Panc1 (cell line): ENCODE results near the gene PITRM1. TPM values are rescaled to one million over a fixed set of nuclear protein-coding genes. Genes with fewer than 3 reads are reported as not detected.

ENCODE experiments used
- ATAC-seq: fragments of 200-7000 bp; cut with Tn5 transposase; 2 replicates; pipeline ENCODE4 v1.9.1; 2020; ENCODE audit warnings: mild to moderate bottlenecking, moderate library complexity
- BruUV-seq: library from RNA; stranded (reverse); fragments of 400-500 nt; replicated peaks from 2 replicates; lab custom pipeline; 2021; lab: Mats Ljungman, UMichigan
- CTCF ChIA-PET: fragments of 300-600 bp; sonication (Branson Sonifier 250); formaldehyde crosslinking; loops from one replicate; lab custom pipeline; 2022; ENCODE audit warnings: antibody characterized with exemption; lab: Charles Lee
- POLR2A ChIA-PET: fragments of 300-600 bp; sonication (Branson Sonifier 250); formaldehyde crosslinking; loops from one replicate; lab custom pipeline; 2022; ENCODE audit warnings: antibody characterized with exemption; lab: Charles Lee
- DNase-seq: peaks from one replicate; pipeline ENCODE4 v3.0.0-alpha.2; 2010; ENCODE audit warnings: low read depth, low spot score
- H3K27ac ChIP-seq: 2 replicates; pipeline ENCODE4 v1.5.1; 2011; ENCODE audit warnings: mild to moderate bottlenecking, low read length, inconsistent platforms
- H3K27me3 ChIP-seq: fragments of 200-500 bp; sonication (Bioruptor generic); 2 replicates; pipeline ENCODE4 v1.6.0; 2014; ENCODE audit warnings: low read length, inconsistent platforms; ENCODE audit not compliant: control insufficient read depth, insufficient read depth
- H3K36me3 ChIP-seq: fragments of 200-500 bp; sonication (Bioruptor generic); 2 replicates; pipeline ENCODE4 v1.5.1; 2014; ENCODE audit warnings: inconsistent platforms, mild to moderate bottlenecking, low read length, moderate library complexity; ENCODE audit not compliant: control insufficient read depth, insufficient read depth
- H3K4me1 ChIP-seq: 2 replicates; pipeline ENCODE4 v1.5.1; 2011; ENCODE audit warnings: inconsistent platforms, mild to moderate bottlenecking, low read length, moderate library complexity; ENCODE audit not compliant: control insufficient read depth, insufficient read depth
- H3K4me3 ChIP-seq, 2 experiments: 2 replicates each; pipeline ENCODE4 v1.5.1; 2011 to 2012; ENCODE audit warnings: low read depth in 2 of 2, low read length in 2 of 2, mild to moderate bottlenecking in 2 of 2, inconsistent platforms in 1 of 2, moderate library complexity in 1 of 2
- H3K9me3 ChIP-seq: fragments of 200-500 bp; sonication (Bioruptor generic); 2 replicates; pipeline ENCODE4 v1.5.1; 2014; ENCODE audit warnings: low read depth, mild to moderate bottlenecking, inconsistent platforms, low read length, moderate library complexity; ENCODE audit not compliant: control insufficient read depth, insufficient read depth
- CTCF ChIP-seq: fragments of 450-650 bp; IDR thresholded peaks from 2 replicates; pipeline ENCODE4 v1.5.1; 2017; ENCODE audit warnings: mild to moderate bottlenecking
- POLR2AphosphoS5 ChIP-seq: IDR thresholded peaks from 2 replicates; pipeline ENCODE4 v1.6.1; 2012; ENCODE audit warnings: mild to moderate bottlenecking, low read depth, low read length, moderate library complexity
- REST ChIP-seq, 2 experiments: IDR thresholded peaks; 2 replicates each; pipeline ENCODE4 v1.6.1; 2011 to 2012; ENCODE audit warnings: low read depth in 2 of 2, control low read depth in 1 of 2, low read length in 1 of 2, mild to moderate bottlenecking in 1 of 2, moderate library complexity in 1 of 2; ENCODE audit not compliant: insufficient read depth in 1 of 2
- SIN3A ChIP-seq: IDR thresholded peaks from 2 replicates; pipeline ENCODE4 v1.6.1; 2012; ENCODE audit warnings: low read depth, mild to moderate bottlenecking, low read length, moderate library complexity, borderline replicate concordance; ENCODE audit not compliant: insufficient read depth
- TCF7L2 ChIP-seq: IDR thresholded peaks from 2 replicates; pipeline ENCODE4 v1.6.1; 2011; ENCODE audit warnings: mild to moderate bottlenecking, low read depth, low read length, inconsistent platforms
- in situ Hi-C: cut with HindIII; loops from 2 replicates; pipeline ENCODE4 v1.10.0; 2016; ENCODE audit warnings: low sequenced_read_pairs, low pct_unique_long_range_greater_than_20kb
- intact Hi-C: fragments of 100-400 bp; cut with micrococcal nuclease; formaldehyde crosslinking; loops from one replicate; pipeline ENCODE4 v1.10.0; 2022; ENCODE audit not compliant: unreplicated experiment
- total RNA-seq: library from RNA; stranded (reverse); gene quantifications from one replicate; pipeline ENCODE4 v1.2.1, GENCODE V29; 2021; ENCODE audit not compliant: unreplicated experiment

The PITRM1 gene
- total RNA-seq, 1 experiment from 2014 or later: 63.5 TPM

GRCh38 chr10:3105905-3106304 lies 66.7 kb downstream of the PITRM1 start:
- no peak for TF ChIP-seq TCF7L2
- TF ChIP-seq POLR2AphosphoS5: no peak
- no peak for TF ChIP-seq SIN3A
- TF ChIP-seq CTCF: no peak
- no peak for TF ChIP-seq REST (IDR thresholded peaks at IDR 0.05; ENCODE audit: insufficient read depth in 1 of 2, low read depth in 2 of 2, low read length in 1 of 2)
- DNase-seq (no peak), ATAC-seq (peak; percentile 66)
- H3K9me3 ChIP-seq: no peaks in the 10 kb centered on the region
- no peak overlapping the region for H3K4me3 ChIP-seq
- H3K36me3 ChIP-seq: peaks cover 7% of the 10 kb centered on the region
- no TSS peak for BruUV-seq
- H3K4me1 ChIP-seq: no peaks in the 10 kb centered on the region
- no peaks in the 10 kb centered on the region for H3K27me3 ChIP-seq
- CTCF ChIA-PET: no interaction called here
- in situ Hi-C loops: no loop called here
- intact Hi-C loops: no loop called here
- no peak overlapping the region for H3K27ac ChIP-seq
- POLR2A ChIA-PET: no interaction called here

GRCh38 chr10:3105166-3105565 lies 67.4 kb downstream of the PITRM1 start:
- TF ChIP-seq TCF7L2 (no peak), SIN3A (no peak), POLR2AphosphoS5 (no peak), REST (IDR thresholded peaks at IDR 0.05; ENCODE audit: insufficient read depth in 1 of 2, low read depth in 2 of 2, low read length in 1 of 2) (no peak), CTCF (no peak)
- ChIA-PET POLR2A (no interaction called here), CTCF (no interaction called here)
- intact Hi-C loops (no loop called here), in situ Hi-C loops (no loop called here)
- Histone ChIP-seq H3K9me3 (no peaks in the 10 kb centered on the region), H3K4me3 (no peak overlapping the region), H3K36me3 (peaks cover 9% of the 10 kb centered on the region), H3K27me3 (no peaks in the 10 kb centered on the region), H3K27ac (no peak overlapping the region), H3K4me1 (no peaks in the 10 kb centered on the region)
- no peak for ATAC-seq
- DNase-seq: no peak
- no TSS peak for BruUV-seq
